ENCODE data around the gene MARCHF5.

The MARCHF5 gene, protein sequence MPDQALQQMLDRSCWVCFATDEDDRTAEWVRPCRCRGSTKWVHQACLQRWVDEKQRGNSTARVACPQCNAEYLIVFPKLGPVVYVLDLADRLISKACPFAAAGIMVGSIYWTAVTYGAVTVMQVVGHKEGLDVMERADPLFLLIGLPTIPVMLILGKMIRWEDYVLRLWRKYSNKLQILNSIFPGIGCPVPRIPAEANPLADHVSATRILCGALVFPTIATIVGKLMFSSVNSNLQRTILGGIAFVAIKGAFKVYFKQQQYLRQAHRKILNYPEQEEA

DNA sequence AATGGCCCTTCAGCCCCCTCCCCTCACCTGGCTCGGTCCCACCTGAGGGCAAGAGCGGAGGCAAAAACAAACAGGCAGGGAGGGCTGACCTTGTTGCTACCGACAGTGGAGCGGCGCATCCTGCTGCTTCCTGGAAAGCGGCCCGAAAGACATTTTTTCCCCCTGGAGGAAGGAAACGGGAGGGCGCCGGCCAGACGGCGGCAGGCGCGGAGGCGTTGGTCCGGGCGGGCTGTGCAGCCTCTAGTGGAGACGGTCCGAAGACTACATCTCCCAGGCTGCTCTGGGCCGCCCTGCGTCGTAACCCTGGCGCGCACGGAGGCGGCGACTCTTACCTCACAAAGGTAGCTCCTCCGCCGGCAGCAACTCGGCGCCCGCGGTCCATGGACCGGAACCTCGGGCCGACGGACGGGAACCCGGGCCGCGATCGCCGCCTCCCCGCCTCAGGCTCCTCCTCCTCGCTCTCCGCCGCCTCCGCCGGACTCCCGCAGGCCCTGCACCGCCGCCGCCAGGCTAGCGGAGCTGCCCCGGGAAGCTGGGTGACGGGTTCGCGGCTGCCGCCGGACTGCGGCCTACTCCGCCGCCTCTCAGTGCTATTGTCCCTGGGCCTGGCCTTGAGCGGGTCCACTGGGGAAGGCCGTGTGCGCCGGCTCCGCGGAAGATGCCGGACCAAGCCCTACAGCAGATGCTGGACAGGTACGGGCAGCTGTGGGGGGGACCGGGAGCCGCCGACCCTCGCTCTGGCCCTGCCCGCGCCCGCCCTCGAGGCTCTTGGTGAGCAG is at the start of gene MARCHF5, which contains the start of gene CPEB3:
Gene MARCHF5 (plus strand): TSS at position 331 of the 779 bp plus-strand sequence. CDS start 328 bp downstream, at position 659.
Gene CPEB3 (minus strand): TSS at position 242 of the 779 bp plus-strand sequence. CDS start 50,728 bp downstream, outside the sequence.
- peak; percentile 72 to 86 (median 78) for DNase-seq (ENCODE audit: low read depth in 2 of 3, low spot score in 2 of 3)

DNA sequence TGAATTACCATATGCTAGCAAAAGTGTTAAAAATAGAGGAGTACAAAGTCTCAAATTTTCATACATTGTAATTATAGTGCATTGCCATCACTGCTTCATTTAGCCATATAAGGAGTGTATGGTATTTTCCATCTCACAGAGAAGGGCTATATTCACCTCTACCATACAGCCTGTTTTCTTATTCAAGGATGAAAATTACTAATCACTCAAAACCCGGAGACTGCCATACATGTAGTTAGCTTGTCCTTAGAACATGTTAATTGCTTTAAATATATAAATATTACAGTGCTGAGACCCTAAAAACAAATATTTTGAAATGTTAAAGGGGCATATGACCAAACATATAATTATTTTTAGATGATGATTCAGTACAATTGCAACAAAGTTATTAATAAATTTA is 49.5 kb upstream of the MARCHF5 start:
- no peak for DNase-seq (ENCODE audit: low read depth in 2 of 3, low spot score in 2 of 3)

GRCh38 chr10:92242380-92242779 is 48.6 kb upstream of the MARCHF5 start:
- DNase-seq (ENCODE audit: low read depth in 2 of 3, low spot score in 2 of 3) = no peak

- no peak for DNase-seq (ENCODE audit: low read depth in 2 of 3, low spot score in 2 of 3)
These were observed 47.9 kb upstream of the MARCHF5 start for GRCh38 chr10:92242910-92243671.

GRCh38 chr10:92244796-92245195 is 46.2 kb upstream of the MARCHF5 start:
- no peak for DNase-seq (ENCODE audit: low read depth in 2 of 3, low spot score in 2 of 3)

DNA sequence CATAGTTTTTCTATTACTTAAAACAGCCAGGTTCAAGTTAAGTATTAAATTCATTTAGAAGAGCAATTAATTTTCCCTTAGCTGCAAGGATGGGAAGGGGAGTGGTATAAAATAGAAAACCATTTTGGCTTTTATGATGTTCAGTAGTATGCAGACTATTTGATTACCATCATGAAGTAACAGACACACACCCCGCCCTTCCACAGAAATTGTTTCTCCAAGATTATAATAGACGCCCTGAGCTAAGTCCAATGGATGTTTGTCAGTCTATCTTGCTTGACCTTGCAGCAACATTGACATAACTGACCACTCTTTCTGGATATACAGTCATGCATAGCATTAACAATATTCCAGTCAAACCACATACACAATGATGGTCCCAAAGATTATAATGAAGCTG is 42.4 kb upstream of the MARCHF5 start:
- no peak for DNase-seq (ENCODE audit: low read depth in 2 of 3, low spot score in 2 of 3)

GRCh38 chr10:92263396-92263795 is 27.6 kb upstream of the MARCHF5 start:
- DNase-seq (ENCODE audit: low read depth in 2 of 3, low spot score in 2 of 3) = no peak

DNA sequence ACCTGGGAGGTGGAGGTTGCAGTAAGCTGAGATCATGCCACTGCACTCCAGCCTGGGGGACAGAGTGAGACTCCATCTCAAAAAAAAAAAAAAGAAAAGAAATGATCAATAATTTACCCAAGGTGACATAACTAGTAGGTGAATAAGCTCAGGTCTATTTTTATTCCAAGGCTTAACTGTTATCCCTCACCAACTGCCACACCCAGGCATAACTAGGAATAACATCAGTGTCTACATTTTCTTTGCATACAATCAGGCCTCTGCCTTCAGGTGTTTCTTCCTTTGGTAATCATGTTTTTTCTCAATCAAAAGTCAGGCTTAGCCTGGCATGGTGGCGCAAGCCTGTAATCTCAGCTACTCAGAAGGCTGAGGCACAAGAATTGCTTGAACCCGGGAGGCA is 26.7 kb upstream of the MARCHF5 start:
- no peak for DNase-seq (ENCODE audit: low read depth in 2 of 3, low spot score in 2 of 3)

DNA sequence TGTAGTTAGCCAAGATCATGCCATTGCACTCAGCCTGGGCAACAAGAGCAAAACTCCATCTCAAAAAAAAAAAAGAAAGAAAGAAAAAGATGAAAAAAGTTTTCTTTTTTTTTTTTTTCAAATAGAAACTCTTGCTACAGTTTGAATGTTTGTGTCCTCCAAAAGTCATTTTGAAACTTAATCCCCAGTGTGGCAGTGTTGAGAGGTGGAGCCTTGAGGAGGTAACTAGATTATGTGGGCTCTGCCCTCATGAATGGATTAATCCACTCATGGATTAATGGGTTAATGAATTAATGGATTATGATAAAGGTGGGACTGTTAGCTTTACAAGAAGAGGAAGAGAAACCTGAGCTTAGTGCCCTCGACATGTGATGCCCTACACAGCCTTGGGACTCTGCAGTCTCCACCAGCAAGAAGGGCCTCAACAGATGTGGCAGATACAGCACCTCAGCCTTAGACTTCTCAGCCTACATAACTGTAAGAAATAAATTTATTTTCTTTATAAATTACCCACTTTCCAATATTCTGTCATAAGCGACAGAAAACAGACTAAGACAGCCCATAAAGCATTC is 25.2 kb upstream of the MARCHF5 start:
- DNase-seq (ENCODE audit: low read depth in 2 of 3, low spot score in 2 of 3) = no peak

DNA sequence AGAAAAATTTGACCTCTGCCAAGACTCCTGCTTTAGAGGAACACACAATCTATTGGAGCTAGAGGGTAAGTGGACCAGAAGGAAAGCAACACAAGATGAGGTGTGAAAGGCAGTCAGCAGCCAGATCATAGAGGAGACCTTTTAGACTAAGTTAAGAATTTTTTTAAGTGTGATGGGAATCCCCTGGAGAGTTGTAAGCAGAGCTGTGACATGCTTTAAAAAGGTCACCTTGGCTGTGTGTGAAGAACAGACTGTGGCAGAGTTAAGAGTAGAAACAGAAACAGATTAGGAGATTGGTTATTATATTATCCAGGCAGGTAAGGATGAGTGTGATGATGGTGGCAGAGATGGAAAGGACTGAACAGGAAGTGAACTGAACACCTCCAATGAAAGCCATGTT is 23.6 kb upstream of the MARCHF5 start:
- no peak for DNase-seq (ENCODE audit: low read depth in 2 of 3, low spot score in 2 of 3)

DNA sequence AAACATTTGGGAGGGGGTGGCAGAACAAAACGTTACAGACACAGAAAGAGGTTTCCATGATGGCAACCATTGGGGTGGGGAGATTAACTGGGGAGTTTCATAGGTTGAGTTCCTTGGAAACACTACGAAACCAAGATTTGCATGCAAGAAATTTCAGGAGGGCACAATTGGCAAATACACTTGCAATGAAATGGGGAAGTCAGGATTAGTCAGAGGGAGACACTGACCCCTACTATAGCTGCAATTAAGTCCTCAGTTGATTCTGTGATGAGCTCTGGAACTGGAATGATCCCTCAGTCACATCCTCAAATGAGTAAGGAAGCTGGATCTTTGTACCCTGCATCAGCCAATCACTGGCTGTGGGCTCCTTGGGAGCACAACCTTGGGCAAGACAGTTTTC is 22.2 kb upstream of the MARCHF5 start:
- DNase-seq (ENCODE audit: low read depth in 2 of 3, low spot score in 2 of 3) = no peak

GRCh38 chr10:92274071-92274470 is 16.9 kb upstream of the MARCHF5 start:
- no peak for DNase-seq (ENCODE audit: low read depth in 2 of 3, low spot score in 2 of 3)

DNA sequence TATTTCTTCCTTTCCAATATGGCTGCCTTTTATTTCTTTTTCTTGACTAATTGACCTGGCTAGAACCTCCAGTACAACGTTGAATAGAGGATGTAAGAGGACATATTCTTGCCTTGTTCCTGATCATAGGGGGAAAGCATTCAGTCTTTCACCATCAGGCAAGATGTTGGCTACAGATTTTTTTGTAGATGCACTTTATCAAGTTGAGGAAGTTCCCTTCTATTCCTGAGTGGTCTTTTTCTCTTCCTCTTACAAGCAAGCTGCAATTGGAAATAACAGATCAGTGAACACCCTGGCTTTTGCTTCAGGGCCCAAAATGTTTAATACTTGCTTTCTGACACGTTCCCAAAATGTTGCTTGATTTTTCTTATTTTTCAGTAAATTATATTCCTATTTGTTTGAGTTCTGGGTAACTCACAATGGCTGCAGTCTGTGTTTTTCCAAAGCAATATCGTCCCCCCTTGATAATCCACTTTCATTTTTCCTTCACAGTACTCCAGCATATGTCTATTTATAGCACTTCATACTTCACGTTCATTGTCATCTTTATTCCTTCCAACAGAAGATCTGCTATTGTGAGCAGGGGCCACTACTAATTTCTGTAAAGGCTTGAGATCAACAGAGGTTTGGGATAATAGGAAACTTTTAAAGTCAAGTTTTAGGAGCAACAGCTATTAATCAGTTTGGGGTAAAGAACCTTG is 11.8 kb upstream of the MARCHF5 start:
- DNase-seq (ENCODE audit: low read depth in 2 of 3, low spot score in 2 of 3) = no peak

- no peak for DNase-seq (ENCODE audit: low read depth in 2 of 3, low spot score in 2 of 3)
These were observed 6.8 kb upstream of the MARCHF5 start for GRCh38 chr10:92284112-92284704.

- no peak for DNase-seq (ENCODE audit: low read depth in 2 of 3, low spot score in 2 of 3)
These were observed 711 bp upstream of the MARCHF5 start for GRCh38 chr10:92290076-92290836.

DNA sequence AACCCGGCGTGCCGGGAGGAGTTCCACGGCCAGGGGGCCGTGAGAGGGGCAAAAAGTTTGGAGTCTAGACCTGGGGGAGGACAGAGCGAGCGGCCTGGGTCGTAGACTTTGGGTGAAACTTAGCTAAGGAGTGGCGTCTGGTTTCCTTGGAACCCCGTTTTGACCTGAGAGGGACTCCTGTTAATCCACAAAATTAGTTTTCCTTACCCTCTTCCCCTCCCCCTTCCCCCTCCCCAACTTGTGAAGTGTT is 574 bp downstream of the MARCHF5 start:
- peak in 1 of 3 experiments; percentile 17 for DNase-seq (ENCODE audit: low read depth in 2 of 3, low spot score in 2 of 3)

- peak in 2 of 3 experiments; percentile 15 to 18 for DNase-seq (ENCODE audit: low read depth in 2 of 3, low spot score in 2 of 3)
These were observed 1.2 kb downstream of the MARCHF5 start for GRCh38 chr10:92291921-92292845.

- DNase-seq (ENCODE audit: low read depth in 2 of 3, low spot score in 2 of 3) = no peak
These were observed 7.5 kb downstream of the MARCHF5 start for GRCh38 chr10:92298487-92298886.

- no peak for DNase-seq (ENCODE audit: low read depth in 2 of 3, low spot score in 2 of 3)
These were observed 12.1 kb downstream of the MARCHF5 start for GRCh38 chr10:92303096-92303495.

Measured in activated CD8-positive, alpha-beta memory T cell treated with anti-CD3 and anti-CD28 coated beads for 48 hours (primary cell).